Brain microvascular endothelial cell (primary cell): Measurements from ENCODE around the gene COX14.
A peak's percentile ranks its signal among the peaks of the same experiment; 100 is the strongest.

Source experiments
- DNase-seq: peaks from one replicate; pipeline ENCODE4 v3.0.0-alpha.2; 2020
- H3K27ac ChIP-seq: fragments of 250-450 bp; sonication (Bioruptor Pico); 2 replicates; pipeline ENCODE4 v1.5.1; 2020; ENCODE audit warnings: mild to moderate bottlenecking, moderate library complexity
- H3K27me3 ChIP-seq: fragments of 250-450 bp; sonication (Bioruptor Pico); replicated peaks from 2 replicates; pipeline ENCODE4 v1.5.1; 2020; ENCODE audit warnings: mild to moderate bottlenecking
- H3K36me3 ChIP-seq: fragments of 250-450 bp; sonication (Bioruptor Pico); replicated peaks from 2 replicates; pipeline ENCODE4 v1.5.1; 2020; ENCODE audit warnings: mild to moderate bottlenecking
- H3K4me3 ChIP-seq: 2 replicates; pipeline ENCODE4 v1.5.1; 2011; ENCODE audit warnings: low read depth, mild to moderate bottlenecking, control low read depth, low read length, moderate library complexity
- in situ Hi-C: cut with HindIII; loops from 2 replicates; pipeline ENCODE4 v1.10.0; 2017; ENCODE audit warnings: low sequenced_read_pairs, low pct_ligation_motif_present
- TF ChIP-seq, protein P1 (sequence below): IDR thresholded peaks from 2 replicates; pipeline ENCODE4 v1.5.1; 2011; ENCODE audit warnings: low read depth, mild to moderate bottlenecking, moderate library complexity, low read length, control low read depth, inconsistent platforms; ENCODE audit errors: missing control alignments

Gene COX14

DNA sequence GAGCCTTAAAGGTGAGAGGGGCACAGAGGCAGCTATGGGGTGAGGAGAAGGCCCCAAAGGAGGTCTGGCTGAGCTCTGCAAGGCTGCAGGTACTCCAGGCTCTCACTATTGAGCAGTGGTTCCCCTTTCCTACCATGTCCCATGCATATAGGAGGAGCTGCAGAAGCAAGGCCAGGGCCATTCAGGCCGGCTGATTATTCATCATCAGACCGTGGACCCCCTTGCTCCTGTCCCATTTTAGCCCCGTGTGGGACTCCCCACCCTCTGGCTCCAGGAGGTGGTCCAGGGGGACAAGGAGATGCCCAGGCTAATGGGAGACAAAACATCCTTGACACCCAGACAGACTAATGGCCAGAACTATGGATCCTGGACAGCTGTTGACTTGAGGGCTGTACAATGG lies 5.1 kb upstream of the COX14 start:
- Histone ChIP-seq H3K27me3 (no peaks in the 10 kb centered on the region), H3K36me3 (no peaks in the 10 kb centered on the region), H3K4me3 (no peak overlapping the region), H3K27ac (no peak overlapping the region)
- DNase-seq: no peak
- in situ Hi-C loops: no loop called here
- TF ChIP-seq, protein P1, sequence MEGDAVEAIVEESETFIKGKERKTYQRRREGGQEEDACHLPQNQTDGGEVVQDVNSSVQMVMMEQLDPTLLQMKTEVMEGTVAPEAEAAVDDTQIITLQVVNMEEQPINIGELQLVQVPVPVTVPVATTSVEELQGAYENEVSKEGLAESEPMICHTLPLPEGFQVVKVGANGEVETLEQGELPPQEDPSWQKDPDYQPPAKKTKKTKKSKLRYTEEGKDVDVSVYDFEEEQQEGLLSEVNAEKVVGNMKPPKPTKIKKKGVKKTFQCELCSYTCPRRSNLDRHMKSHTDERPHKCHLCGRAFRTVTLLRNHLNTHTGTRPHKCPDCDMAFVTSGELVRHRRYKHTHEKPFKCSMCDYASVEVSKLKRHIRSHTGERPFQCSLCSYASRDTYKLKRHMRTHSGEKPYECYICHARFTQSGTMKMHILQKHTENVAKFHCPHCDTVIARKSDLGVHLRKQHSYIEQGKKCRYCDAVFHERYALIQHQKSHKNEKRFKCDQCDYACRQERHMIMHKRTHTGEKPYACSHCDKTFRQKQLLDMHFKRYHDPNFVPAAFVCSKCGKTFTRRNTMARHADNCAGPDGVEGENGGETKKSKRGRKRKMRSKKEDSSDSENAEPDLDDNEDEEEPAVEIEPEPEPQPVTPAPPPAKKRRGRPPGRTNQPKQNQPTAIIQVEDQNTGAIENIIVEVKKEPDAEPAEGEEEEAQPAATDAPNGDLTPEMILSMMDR: no peak

DNA sequence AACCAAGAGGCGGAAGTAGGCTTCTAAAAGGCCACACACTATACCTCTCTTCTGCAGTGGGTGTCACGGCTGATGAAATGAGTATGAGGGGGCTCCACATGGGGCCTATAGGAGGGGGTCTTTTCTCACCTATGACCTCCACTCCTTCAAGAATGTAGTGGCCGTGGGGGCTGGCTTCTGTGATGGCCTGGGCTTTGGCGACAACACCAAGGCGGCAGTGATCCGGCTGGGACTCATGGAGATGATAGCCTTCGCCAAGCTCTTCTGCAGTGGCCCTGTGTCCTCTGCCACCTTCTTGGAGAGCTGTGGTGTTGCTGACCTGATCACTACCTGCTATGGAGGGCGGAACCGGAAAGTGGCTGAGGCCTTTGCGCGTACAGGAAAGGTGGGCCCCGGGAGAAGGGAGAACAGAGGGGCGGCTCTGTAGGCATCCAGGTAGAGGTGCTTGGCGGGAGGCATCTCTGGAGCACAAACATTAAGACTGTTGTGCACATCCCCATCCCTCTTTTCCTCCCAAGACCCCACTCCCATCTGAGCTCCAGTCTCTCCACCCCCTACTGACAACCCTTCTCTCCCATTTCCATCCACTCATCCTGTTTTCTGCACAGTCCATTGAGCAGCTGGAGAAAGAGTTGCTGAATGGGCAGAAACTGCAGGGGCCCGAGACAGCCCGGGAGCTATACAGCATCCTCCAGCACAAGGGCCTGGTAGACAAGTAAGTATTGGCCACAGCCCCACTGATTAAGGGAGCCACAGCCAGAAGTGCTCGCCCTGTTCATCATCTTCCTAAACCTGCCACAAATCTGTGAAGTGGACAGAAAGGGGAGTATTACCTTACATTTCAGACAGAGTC lies 4.4 kb upstream of the COX14 start:
- H3K36me3 ChIP-seq: no peaks in the 10 kb centered on the region
- in situ Hi-C loops: no loop called here
- DNase-seq: no peak
- H3K27ac ChIP-seq: no peak overlapping the region
- H3K4me3 ChIP-seq: no peak overlapping the region
- no peaks in the 10 kb centered on the region for H3K27me3 ChIP-seq
- TF ChIP-seq, protein P1: no peak

DNA sequence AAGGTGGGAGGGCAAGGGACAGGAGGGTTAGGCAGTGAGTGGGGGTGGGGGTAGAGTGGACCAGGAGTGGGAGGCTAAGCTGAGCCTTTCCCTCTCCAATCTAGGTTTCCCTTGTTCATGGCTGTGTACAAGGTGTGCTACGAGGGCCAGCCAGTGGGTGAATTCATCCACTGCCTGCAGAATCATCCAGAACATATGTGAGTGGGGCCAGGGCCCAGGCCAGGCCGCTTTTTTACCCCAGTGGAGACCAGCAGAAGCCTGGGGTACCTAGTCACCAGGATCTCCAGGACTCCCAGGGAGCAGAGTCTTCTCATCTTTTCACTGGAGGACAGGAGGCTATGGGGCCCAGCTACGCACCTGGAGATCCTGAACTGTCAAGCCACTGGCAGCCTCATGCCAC lies 2.7 kb upstream of the COX14 start:
- no peaks in the 10 kb centered on the region for H3K36me3 ChIP-seq
- no peak overlapping the region for H3K27ac ChIP-seq
- no peak for DNase-seq
- in situ Hi-C loops: no loop called here
- no peak overlapping the region for H3K4me3 ChIP-seq
- H3K27me3 ChIP-seq: no peaks in the 10 kb centered on the region
- TF ChIP-seq, protein P1: no peak

DNA sequence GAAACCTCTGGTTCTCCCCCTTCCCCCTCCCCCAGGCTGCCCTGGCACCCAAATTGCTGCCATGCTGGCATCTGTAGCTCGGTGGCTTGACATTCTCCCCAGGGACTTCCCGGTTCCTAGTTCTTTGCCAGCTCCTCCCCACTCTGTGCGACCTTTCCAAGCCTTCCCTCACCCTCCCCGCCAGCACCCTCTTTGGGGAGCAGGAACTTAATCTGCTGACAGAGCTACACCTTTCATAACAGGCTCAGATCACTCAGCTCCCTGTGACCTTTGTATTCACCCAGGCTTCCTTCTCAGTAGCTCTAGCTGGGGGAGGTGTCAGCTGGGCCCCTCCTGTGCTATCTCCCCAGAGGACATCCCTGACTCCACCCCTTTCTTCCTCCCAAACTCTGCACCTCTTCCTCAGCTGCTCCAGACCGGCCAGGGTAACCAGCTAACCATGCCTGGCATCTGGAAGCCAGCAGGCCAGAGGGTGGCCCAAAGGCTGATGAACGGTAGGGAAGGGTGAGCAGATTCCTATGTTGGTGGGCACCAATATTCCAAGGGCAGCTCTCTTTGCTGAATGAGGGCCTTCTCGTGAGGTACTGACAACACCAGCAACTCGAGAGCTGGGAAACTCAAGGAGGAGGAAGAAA lies 1.8 kb upstream of the COX14 start:
- H3K36me3 ChIP-seq: no peaks in the 10 kb centered on the region
- no peaks in the 10 kb centered on the region for H3K27me3 ChIP-seq
- H3K4me3 ChIP-seq: no peak overlapping the region
- TF ChIP-seq, protein P1: no peak
- no peak for DNase-seq
- H3K27ac ChIP-seq: no peak overlapping the region
- in situ Hi-C loops: no loop called here

DNA sequence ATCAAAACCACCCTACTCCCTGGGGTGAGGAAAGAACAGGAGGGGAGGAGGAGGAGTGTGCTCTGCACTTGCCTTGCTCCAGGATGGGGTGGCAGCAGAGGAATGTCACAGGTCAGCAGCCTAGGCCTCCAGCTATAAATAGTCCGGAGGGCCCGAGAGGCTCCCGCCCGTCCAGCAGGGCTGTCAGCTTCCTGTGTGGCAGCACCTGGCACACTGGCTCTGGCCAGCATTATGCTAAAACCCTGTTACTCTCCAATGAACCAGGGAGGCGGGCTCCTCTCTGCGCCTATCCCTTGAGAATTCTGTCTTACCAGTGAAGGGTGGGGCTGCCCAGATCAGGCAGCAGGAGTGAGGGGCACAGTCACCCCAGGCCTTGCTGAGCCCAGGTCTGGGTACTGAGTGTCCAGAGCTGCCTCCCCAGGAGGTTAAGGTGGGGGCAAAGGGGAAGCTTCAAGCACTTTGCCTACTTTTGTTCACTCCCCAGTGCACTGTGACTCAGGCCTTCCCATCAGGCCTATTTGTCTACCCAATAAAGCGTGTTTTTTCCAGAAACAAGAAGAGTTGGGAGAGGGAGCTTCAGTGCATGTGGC lies 1.2 kb upstream of the COX14 start:
- in situ Hi-C loops: no loop called here

More for the DNA sequence above, 1.2 kb upstream of the COX14 start:
- TF ChIP-seq, protein P1: no peak
- DNase-seq: no peak
- Histone ChIP-seq H3K36me3 (no peaks in the 10 kb centered on the region), H3K27me3 (no peaks in the 10 kb centered on the region), H3K4me3 (peak overlapping the region; percentile 49), H3K27ac (peak overlapping the region; percentile 7)
